ENCODE measurements around the gene ZBTB21.
"Not testable (repeated sequence)": the region's sequence is repeated elsewhere in the genome, so short reads cannot be mapped to it uniquely, and the experiment has no call there.

DNA sequence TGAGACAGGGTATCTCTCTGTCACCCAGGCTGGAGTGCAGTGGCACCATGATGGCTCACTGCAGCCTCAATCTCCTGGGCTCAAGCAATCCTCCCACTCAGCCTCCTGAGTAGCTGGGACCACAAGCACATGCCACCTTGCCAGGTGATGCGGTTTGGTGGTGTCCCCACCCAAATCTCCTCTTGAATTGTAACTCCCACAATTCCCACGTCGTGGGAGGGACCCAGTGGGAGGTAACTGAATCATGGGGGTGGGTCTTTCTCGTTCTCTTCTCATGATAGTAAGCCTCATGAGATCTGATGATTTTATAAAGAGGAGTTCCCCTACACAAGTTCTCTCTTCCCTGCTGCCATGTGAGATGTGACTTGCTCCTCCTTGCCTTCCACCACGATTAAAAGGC is 15.5 kb downstream of the ZBTB21 start:
- TF ChIP-seq CTCF, POLR2A, EP300 (IDR thresholded peaks at IDR 0.05): not testable (repeated sequence)

Data from stomach (tissue), 4 donors.